Measurements from ENCODE around the gene EVA1A.

The EVA1A gene

DNA sequence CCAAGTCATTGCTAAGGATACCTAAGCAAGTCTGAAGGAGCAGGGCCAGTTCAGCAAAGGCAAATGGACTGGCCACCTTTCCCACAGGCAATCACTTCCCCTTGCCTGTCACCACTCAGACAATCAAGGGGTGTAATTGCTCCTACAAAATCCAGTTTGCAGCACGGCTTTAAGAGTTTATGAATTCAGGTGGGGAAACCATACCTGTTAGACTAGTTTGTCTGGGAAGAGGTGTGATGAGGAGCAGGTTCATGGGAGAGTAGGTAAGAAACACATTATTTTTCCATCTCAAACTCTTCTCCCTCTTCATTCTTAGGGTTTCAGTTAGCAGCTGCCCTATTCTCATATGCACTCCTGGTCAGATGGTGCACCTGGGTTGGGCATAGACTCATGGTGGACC lies 102.5 kb downstream of the EVA1A start:
- Histone ChIP-seq H3K9me3 (ENCODE audit: control insufficient read depth in 5 of 5, low read length in 5 of 5) (peaks cover 0 to 4% (median 0%) of the 10 kb centered on the region in 5 donors), H3K9ac (ENCODE audit: low read length in 5 of 5) (no peak overlapping the region), H3K4me3 (ENCODE audit: low read depth in 1 of 5, low read length in 5 of 5) (no peak overlapping the region), H3K4me1 (ENCODE audit: control insufficient read depth in 5 of 5, insufficient read depth in 5 of 5, low read length in 5 of 5) (no peaks in the 10 kb centered on the region), H3K27me3 (ENCODE audit: control insufficient read depth in 5 of 5, insufficient read depth in 4 of 5, low read length in 5 of 5) (peaks cover 0 to under 1% (median 0%) of the 10 kb centered on the region in 5 donors), H3K36me3 (ENCODE audit: control insufficient read depth in 5 of 5, insufficient read depth in 5 of 5, low read length in 5 of 5) (no peaks in the 10 kb centered on the region), H3K27ac (ENCODE audit: low read depth, low read length) (no peak overlapping the region)

DNA sequence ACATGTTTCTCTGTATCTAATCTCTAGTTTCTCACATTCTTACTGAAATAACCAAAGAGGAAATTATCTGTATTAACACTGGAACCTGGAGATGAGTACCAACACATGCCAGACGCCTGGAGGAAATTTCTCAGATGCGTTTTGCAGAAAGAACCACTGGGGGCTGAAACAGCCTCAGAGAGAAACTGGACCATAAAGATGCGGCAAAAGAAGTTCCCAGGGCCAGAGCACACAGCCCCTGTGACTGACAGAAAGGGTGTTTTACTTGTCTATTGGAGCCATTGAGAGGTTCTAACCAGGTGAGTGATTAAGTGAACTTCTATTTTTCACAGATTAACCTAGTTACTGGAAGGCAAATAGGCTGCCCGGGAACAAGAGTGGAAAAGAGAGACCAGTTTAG lies 103.9 kb downstream of the EVA1A start:
- Histone ChIP-seq H3K4me1 (ENCODE audit: control insufficient read depth in 5 of 5, insufficient read depth in 5 of 5, low read length in 5 of 5) (no peaks in the 10 kb centered on the region), H3K9me3 (ENCODE audit: control insufficient read depth in 5 of 5, low read length in 5 of 5) (peaks cover 0 to 4% (median 0%) of the 10 kb centered on the region in 5 donors), H3K9ac (ENCODE audit: low read length in 5 of 5) (no peak overlapping the region), H3K4me3 (ENCODE audit: low read depth in 1 of 5, low read length in 5 of 5) (no peak overlapping the region), H3K36me3 (ENCODE audit: control insufficient read depth in 5 of 5, insufficient read depth in 5 of 5, low read length in 5 of 5) (no peaks in the 10 kb centered on the region), H3K27me3 (ENCODE audit: control insufficient read depth in 5 of 5, insufficient read depth in 4 of 5, low read length in 5 of 5) (no peaks in the 10 kb centered on the region), H3K27ac (ENCODE audit: low read depth, low read length) (no peak overlapping the region)

GRCh38 chr2:75456111-75456510 lies 104.6 kb downstream of the EVA1A start:
- H3K9me3 ChIP-seq (ENCODE audit: control insufficient read depth in 5 of 5, low read length in 5 of 5), result peaks cover 0 to 4% (median 0%) of the 10 kb centered on the region in 5 donors
- no peak overlapping the region for H3K27ac ChIP-seq (ENCODE audit: low read depth, low read length)
- H3K4me3 ChIP-seq (ENCODE audit: low read depth in 1 of 5, low read length in 5 of 5), result no peak overlapping the region
- no peak overlapping the region for H3K9ac ChIP-seq (ENCODE audit: low read length in 5 of 5)
- no peaks in the 10 kb centered on the region for H3K27me3 ChIP-seq (ENCODE audit: control insufficient read depth in 5 of 5, insufficient read depth in 4 of 5, low read length in 5 of 5)
- no peaks in the 10 kb centered on the region for H3K4me1 ChIP-seq (ENCODE audit: control insufficient read depth in 5 of 5, insufficient read depth in 5 of 5, low read length in 5 of 5)
- no peaks in the 10 kb centered on the region for H3K36me3 ChIP-seq (ENCODE audit: control insufficient read depth in 5 of 5, insufficient read depth in 5 of 5, low read length in 5 of 5)

GRCh38 chr2:75454241-75454620 lies 106.5 kb downstream of the EVA1A start:
- Histone ChIP-seq H3K4me3 (ENCODE audit: low read depth in 1 of 5, low read length in 5 of 5) (no peak overlapping the region), H3K27me3 (ENCODE audit: control insufficient read depth in 5 of 5, insufficient read depth in 4 of 5, low read length in 5 of 5) (no peaks in the 10 kb centered on the region), H3K27ac (ENCODE audit: low read depth, low read length) (no peak overlapping the region), H3K9me3 (ENCODE audit: control insufficient read depth in 5 of 5, low read length in 5 of 5) (no peaks in the 10 kb centered on the region), H3K9ac (ENCODE audit: low read length in 5 of 5) (no peak overlapping the region), H3K4me1 (ENCODE audit: control insufficient read depth in 5 of 5, insufficient read depth in 5 of 5, low read length in 5 of 5) (no peaks in the 10 kb centered on the region), H3K36me3 (ENCODE audit: control insufficient read depth in 5 of 5, insufficient read depth in 5 of 5, low read length in 5 of 5) (no peaks in the 10 kb centered on the region)

- no peak overlapping the region for H3K4me3 ChIP-seq (ENCODE audit: low read depth in 1 of 5, low read length in 5 of 5)
- no peaks in the 10 kb centered on the region for H3K27me3 ChIP-seq (ENCODE audit: control insufficient read depth in 5 of 5, insufficient read depth in 4 of 5, low read length in 5 of 5)
- H3K9ac ChIP-seq (ENCODE audit: low read length in 5 of 5), result no peak overlapping the region
- H3K9me3 ChIP-seq (ENCODE audit: control insufficient read depth in 5 of 5, low read length in 5 of 5), result no peaks in the 10 kb centered on the region
- no peaks in the 10 kb centered on the region for H3K4me1 ChIP-seq (ENCODE audit: control insufficient read depth in 5 of 5, insufficient read depth in 5 of 5, low read length in 5 of 5)
- H3K27ac ChIP-seq (ENCODE audit: low read depth, low read length), result no peak overlapping the region
- H3K36me3 ChIP-seq (ENCODE audit: control insufficient read depth in 5 of 5, insufficient read depth in 5 of 5, low read length in 5 of 5), result no peaks in the 10 kb centered on the region
Measured at GRCh38 chr2:75453384-75454240, 107.1 kb downstream of the EVA1A start.

DNA sequence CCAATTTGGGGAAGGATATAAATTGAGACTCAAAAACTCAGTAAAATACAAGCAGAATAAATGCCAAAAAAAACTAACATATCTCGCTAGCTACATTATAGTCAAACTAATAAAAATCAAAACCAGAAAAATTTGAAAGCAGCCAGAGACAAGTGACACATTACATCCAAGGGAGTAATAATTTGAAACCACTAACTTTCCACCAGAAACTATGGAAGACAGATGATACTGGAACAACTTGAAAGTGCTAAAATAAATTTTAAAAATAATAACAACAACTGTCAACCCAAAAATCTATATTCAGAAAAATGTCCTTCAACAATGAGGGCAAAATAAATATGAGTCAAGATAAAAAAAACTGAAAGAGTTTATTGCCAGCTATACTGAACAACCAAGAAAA lies 110.7 kb downstream of the EVA1A start:
- H3K27ac ChIP-seq (ENCODE audit: low read depth, low read length), result no peak overlapping the region
- no peaks in the 10 kb centered on the region for H3K4me1 ChIP-seq (ENCODE audit: control insufficient read depth in 5 of 5, insufficient read depth in 5 of 5, low read length in 5 of 5)
- H3K9me3 ChIP-seq (ENCODE audit: control insufficient read depth in 5 of 5, low read length in 5 of 5), result no peaks in the 10 kb centered on the region
- no peak overlapping the region for H3K4me3 ChIP-seq (ENCODE audit: low read depth in 1 of 5, low read length in 5 of 5)
- H3K36me3 ChIP-seq (ENCODE audit: control insufficient read depth in 5 of 5, insufficient read depth in 5 of 5, low read length in 5 of 5), result no peaks in the 10 kb centered on the region
- no peaks in the 10 kb centered on the region for H3K27me3 ChIP-seq (ENCODE audit: control insufficient read depth in 5 of 5, insufficient read depth in 4 of 5, low read length in 5 of 5)
- no peak overlapping the region for H3K9ac ChIP-seq (ENCODE audit: low read length in 5 of 5)

- no peaks in the 10 kb centered on the region for H3K4me1 ChIP-seq (ENCODE audit: control insufficient read depth in 5 of 5, insufficient read depth in 5 of 5, low read length in 5 of 5)
- no peaks in the 10 kb centered on the region for H3K36me3 ChIP-seq (ENCODE audit: control insufficient read depth in 5 of 5, insufficient read depth in 5 of 5, low read length in 5 of 5)
- H3K4me3 ChIP-seq (ENCODE audit: low read depth in 1 of 5, low read length in 5 of 5), result no peak overlapping the region
- no peak overlapping the region for H3K9ac ChIP-seq (ENCODE audit: low read length in 5 of 5)
- H3K27ac ChIP-seq (ENCODE audit: low read depth, low read length), result no peak overlapping the region
- H3K9me3 ChIP-seq (ENCODE audit: control insufficient read depth in 5 of 5, low read length in 5 of 5), result no peaks in the 10 kb centered on the region
- no peaks in the 10 kb centered on the region for H3K27me3 ChIP-seq (ENCODE audit: control insufficient read depth in 5 of 5, insufficient read depth in 4 of 5, low read length in 5 of 5)
Measured at GRCh38 chr2:75447176-75447575, 113.6 kb downstream of the EVA1A start.

Data from subcutaneous abdominal adipose tissue (tissue), 5 donors.